Measurements from ENCODE around the gene LDHAL6B.

DNA sequence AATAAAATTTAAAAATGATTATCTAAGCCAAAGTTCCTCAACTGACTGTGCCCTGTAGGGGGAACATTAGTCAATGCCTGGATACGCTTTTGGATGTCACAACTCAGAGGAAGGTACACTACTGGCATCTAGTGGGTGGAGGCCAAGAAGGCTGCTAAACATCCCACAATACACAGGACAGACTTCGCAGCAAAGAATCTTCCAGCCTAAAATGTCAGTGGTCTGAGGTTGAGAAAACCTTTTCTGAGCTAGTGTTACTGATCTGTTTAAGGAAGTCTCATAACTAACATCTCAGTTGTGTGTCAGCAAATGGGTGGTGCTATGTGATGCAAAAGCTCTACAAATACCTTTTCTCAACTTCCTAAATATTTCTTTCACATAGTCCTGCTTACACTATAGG is 20.9 kb upstream of the LDHAL6B start:
- TF ChIP-seq CTCF (IDR thresholded peaks at IDR 0.05) (peak in 1 of 3 donors; percentile 9), POLR2A (IDR thresholded peaks at IDR 0.05) (no peak), POLR2AphosphoS5 (IDR thresholded peaks at IDR 0.05) (no peak)
